GM19099 (cell line): Measurements from ENCODE around the gene LSM7.

Experiments used
- POLR2A ChIP-seq: IDR thresholded peaks from 3 replicates; pipeline ENCODE4 v1.6.1; 2011; ENCODE audit warnings: low read depth; ENCODE audit not compliant: insufficient read length; ENCODE audit errors: extremely low read depth

LSM7 gene

DNA sequence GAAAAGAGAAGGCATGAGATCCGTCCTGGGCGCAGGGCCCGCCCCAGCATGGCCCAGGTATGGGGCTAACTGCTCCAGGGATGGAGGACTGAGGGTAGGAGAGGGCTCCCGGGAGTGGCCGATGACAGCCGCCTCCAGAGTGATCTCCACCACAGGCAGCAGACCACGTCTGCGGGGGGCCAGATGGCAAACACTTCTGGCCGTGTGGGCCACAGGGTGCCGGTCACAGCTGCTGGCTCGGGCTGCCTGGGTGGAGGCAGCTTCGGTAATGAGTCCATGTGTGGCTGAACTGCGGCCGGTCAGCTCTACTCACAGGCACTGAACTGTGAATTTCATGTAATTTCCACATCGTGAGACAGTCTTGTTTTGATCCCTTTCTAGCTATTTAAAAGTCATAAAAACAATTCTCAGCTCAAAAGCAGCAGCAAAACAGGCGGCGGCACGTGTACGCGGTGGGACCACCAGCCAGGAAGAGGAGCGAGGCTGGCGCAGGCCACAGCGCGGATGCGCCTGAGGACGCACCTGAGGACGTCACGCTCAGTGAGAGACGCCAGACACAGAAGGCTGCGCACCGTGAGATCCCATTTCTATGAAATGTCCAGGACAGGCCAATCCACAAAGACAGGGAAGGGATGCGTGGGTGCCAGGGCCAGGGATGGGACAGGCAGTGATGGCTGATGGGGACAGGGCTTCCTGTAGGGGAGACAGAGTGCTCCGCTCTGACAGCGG is 4.0 kb downstream of the LSM7 start:
- TF ChIP-seq POLR2A: no peak

GRCh38 chr19:2323707-2324106 is 4.7 kb downstream of the LSM7 start:
- no peak for TF ChIP-seq POLR2A

DNA sequence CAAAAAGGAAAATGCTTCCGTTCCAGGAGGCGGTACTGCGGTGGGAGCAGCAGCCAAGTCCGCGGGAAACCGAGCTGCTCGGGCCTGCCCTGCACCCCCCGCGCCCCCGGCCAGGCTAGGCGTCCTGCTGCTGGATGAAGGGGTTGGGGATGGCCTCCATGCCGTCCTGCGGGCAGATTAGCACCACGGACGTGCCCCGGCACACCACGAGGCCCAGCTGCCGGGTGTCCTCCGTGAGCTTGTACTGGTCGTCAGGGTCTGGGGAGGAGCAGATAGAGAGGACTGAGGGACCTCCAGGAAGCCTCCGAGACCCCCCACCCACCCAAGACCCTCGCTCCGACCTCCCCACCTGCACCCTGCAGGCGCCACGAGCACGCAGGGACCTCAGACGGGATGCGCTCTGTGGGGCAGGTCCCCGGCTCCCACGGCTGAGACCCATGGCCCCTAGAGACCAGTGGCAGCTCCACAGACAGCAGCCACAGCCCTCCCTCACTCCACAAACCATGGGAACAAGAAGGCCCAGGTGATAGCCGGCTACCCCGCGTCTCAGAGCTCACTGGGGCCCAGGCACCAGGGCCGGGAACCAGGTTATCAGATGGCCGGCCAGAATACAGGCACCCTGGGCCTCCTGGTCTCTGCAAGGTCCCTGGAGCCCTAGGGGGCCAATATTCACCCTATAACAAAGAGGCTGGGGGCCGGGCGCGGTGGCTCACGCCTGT is 6.7 kb downstream of the LSM7 start:
- no peak for TF ChIP-seq POLR2A

GRCh38 chr19:2320939-2321338 is 7.4 kb downstream of the LSM7 start:
- TF ChIP-seq POLR2A: no peak

- TF ChIP-seq POLR2A: no peak
Measured at GRCh38 chr19:2320049-2320448, 8.3 kb downstream of the LSM7 start.

- TF ChIP-seq POLR2A: no peak
Measured at GRCh38 chr19:2319551-2319950, 8.8 kb downstream of the LSM7 start.

GRCh38 chr19:2318923-2319322 is 9.5 kb downstream of the LSM7 start:
- no peak for TF ChIP-seq POLR2A

DNA sequence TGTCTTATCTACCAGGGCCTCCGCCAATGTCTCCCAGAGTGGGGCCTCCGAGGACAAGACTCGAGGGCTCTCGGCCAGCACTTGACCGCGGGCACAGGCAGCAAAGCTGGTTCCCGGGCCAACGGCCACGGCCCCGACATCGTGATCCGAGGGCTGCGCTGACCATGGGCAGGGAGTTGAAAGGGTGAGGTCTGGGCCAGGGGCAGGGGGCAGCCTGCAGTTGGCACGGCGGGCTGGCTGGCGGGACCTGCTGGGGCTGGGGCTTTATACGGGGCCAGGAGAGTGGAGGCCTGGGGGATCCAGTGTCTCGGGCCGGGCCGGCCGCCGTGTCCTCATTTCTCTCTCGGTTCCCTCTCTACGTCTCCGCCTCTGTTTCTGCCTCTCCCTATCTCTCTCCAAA is 10.6 kb downstream of the LSM7 start:
- TF ChIP-seq POLR2A: no peak

DNA sequence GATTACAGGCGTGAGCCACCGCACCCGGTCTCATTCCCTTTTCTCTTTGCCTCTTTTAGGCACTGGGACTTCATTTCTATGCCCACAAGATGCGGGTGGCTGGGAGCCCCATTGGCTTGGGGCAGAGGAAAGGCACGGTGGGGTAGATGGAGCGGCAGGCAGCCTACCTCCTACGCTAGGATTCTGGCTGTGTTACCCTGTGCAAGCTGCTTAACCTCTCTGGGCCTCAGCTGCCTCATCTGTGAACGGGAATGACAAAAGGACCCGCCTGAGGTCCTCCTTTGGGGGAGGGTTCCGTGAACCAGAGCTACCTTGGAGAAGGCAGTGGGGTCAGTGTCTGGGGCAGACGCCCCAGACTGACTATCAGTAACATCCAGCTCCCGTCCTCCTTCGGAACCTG is 11.1 kb downstream of the LSM7 start:
- TF ChIP-seq POLR2A: no peak

- no peak for TF ChIP-seq POLR2A
Measured at GRCh38 chr19:2315818-2316353, 12.5 kb downstream of the LSM7 start.

- no peak for TF ChIP-seq POLR2A
Measured at GRCh38 chr19:2315121-2315817, 13.1 kb downstream of the LSM7 start.

- TF ChIP-seq POLR2A: no peak
Measured at GRCh38 chr19:2312820-2313501, 15.4 kb downstream of the LSM7 start.

- TF ChIP-seq POLR2A: no peak
Measured at GRCh38 chr19:2311093-2311492, 17.3 kb downstream of the LSM7 start.

DNA sequence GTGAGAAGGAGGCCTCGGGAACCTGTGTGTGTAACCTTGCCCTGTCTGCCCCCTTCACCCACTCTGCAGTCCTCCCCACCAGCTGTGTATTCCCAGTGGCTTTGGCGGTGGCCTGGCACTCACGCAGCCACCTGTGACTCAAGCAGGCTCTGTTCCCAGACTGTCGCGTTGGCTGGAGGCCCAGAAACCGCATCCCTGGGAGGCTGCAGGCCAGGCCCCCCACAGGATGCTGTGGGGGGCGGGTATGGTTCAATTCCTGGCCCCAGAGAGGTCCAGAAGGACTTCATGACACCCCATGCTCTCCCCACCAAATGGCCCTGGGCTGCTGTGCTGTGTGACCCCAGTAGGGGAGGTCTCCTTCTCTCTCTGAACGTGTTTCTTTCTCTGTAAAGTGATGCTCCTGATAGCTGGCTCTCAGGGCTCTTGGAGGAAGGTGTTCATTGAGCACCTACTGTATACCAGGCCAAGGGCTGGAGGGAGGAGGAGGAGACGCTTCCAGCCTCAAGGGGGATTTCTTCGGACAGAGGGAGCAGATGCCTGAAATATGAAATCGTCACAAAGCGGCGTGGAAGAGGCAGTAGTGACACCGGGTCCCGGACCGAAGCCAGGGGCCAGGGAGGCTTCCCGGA is 18.5 kb downstream of the LSM7 start:
- TF ChIP-seq POLR2A: no peak
